HG03064 (cell line): Measurements from ENCODE around the gene CRTC1.

Experiments used
- ATAC-seq: cut with Tn5 transposase; IDR thresholded peaks from one replicate; pipeline ENCODE4 v1.9.1; 2021; ENCODE audit warnings: low read depth; ENCODE audit not compliant: unreplicated experiment

The CRTC1 gene

GRCh38 chr19:18683109-18683957 is at the start of gene CRTC1:
Gene CRTC1, plus strand, starts transcription at chr19:18683680. Its CDS starts 23 bp downstream, at chr19:18683703.
- peak; percentile 53 for ATAC-seq

DNA sequence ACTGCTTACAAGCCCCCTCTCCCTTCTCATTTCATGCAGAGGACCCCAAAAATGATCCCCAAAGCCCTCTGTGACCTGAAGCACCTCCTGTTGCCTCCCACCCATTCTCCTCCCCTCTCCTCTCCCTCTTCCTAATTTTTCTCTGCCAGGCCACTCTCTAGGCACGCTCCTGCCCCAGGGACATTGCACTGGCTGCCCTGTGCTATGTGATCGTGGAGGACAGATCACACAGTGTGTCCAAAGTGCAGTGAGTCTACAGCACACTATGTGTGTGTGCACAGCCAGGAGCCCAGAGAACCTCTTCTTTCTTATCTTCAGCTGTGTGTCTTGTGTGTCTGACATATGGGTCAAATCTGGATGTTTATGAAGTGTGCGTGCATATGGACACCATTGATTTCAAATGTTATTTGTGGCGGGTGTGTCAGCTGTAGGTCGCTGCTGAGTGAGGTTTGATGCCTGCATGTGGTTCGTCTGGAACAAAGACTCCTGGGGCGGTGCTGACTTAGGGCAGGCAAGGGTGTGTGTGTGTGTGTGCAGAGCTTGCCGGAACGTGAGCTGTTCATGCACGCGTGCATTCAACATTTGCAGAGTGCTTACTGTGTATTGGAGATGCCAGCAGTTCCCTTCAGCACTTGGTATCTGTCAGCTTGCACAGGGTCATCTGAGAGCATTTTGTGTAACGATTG is 48.7 kb upstream of the CRTC1 start:
- ATAC-seq: no peak

DNA sequence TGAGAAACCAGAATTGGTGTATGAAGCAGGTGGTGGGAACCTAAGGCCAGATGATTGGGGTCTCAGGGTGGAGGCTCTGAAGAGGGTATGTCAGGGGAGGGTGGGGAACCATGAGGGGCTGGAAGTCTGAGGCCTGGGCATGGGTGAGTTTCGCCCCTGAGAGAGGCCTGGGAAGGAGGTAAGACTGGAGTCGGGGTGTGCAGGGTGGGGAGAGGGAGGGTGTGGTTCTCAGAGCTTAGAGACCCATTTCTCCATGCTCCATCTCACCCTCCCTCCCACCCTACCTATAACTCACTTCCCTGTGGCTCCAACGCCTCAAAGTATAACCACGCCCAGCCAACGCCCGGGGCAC is 47.7 kb upstream of the CRTC1 start:
- no peak for ATAC-seq

- ATAC-seq: peak; percentile 82
Observed at GRCh38 chr19:18636183-18636968, 47.1 kb upstream of the CRTC1 start.

DNA sequence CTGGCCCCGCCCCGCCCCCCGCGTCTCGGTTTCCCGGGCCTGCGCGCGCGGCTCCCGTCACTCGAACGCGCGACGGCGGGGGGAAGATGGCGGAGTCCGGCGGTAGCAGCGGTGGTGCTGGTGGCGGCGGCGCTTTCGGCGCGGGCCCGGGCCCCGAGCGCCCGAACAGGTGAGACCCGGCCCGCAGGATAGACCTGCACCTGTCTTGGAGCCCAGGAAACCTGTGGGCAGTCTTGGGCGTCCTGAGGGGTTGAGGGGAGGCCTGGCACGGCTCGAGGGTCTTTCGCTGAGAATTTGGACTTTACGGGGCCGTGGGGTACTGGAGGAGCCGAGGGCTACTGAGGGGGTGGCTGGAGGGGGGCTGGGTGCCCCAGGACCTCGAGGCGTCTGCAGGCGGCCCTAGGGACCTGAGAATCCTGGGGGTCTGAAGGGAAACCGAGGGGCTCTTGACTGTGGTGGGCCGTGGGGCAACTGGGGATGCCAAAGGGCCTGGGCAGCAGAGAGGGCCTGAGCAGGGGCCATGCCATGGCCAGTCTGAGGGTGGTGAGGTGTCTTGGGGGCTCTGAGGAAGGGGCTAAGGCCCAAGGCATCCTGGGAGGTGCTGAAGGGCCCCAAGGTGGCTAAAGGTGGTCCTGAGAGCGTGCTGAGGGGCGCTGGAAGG is 46.4 kb upstream of the CRTC1 start, which contains the start of gene KLHL26:
Gene KLHL26 (plus strand): TSS at position 60 of the 661 bp plus-strand sequence. CDS start 27 bp downstream, at position 87.
- ATAC-seq: no peak

- no peak for ATAC-seq
Observed at GRCh38 chr19:18637673-18638630, 45.5 kb upstream of the CRTC1 start.

- no peak for ATAC-seq
Observed at GRCh38 chr19:18639706-18640243, 43.7 kb upstream of the CRTC1 start.

- ATAC-seq: no peak
Observed at GRCh38 chr19:18644196-18645034, 39.1 kb upstream of the CRTC1 start.

DNA sequence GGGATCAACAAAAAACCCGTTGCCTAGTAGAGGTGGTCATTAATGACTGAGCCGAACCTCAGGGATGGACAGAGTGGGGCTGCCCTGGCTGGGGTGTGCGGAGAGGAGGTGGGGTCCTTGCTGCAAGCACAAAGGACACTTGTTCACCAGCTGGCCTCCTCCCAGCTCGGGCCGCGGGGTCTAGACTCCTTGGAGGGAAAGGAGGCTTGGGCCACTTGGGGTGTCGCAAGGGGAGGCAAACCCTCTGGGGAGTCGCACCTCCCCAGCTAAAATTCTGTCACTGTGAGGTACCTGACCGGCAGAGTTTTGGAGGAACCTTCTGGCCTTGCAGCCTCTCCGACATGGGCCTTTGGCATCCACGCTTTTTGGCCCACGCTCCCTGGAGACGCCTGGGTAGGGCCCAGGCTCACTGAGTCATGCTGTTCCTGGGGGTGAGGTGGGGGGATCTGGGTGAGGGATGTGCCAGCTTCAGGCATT is 38.4 kb upstream of the CRTC1 start:
- ATAC-seq: no peak

DNA sequence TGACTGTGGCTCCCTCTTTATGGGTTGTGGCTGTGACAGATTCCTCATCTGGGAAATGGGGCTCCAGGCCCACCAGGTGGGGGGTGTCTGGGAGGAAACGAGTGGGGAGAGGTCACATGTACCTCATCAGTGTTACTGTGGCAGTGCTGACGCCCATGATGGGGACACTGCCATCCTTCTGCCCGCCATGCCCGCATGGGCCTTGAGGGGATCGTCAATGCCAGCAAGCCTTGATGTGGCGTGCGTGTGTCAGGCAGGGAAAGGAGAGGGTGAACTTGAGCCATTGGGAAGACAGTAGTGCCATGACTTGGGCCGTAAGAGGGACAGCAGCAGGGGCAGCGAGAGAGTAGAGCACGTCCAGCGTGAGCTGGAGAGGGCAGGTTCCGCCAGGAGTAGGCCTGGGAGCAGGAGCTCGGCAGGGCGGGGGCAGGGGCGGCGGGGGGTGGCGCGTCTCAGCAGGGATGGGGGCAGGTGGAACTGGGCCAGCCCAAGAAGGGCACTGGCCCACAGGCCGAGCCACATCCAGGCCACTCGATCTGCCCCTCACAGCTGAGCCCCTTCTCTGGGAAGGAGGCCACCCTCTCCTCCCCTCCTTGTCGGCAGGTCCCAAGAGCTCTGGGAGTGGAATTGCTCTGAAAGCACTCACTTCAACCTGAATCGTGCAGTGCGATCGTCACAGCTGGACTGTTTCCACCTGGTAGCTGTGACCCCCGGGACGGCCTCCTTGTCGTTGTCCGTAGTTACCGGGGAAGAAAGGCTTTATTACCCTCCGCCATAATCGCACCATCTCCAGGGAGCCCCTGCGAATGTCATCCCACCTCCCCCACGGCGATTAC is 36.7 kb upstream of the CRTC1 start:
- no peak for ATAC-seq

- no peak for ATAC-seq
Observed at GRCh38 chr19:18647371-18647767, 36.1 kb upstream of the CRTC1 start.

DNA sequence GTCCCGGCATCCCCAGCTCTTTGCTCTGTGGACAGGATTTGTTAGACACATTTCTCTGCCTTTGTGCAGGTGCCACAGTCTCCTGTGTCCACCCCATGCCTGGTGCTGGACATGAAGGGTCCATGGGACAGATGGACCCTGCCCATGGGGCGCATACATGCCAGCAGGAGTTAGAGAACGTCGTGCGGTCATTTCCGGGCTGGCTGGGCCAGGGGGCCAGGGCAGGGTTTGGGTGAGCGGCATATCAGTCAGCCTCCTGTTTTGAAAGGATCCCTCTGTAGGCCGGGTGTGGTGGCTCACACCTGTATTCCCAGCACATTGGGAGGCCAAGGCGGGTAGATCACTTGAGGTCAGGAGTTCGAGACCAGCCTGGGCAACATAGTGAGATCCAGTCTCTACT is 35.7 kb upstream of the CRTC1 start:
- ATAC-seq: no peak

- no peak for ATAC-seq
Observed at GRCh38 chr19:18648973-18649315, 34.5 kb upstream of the CRTC1 start.

- no peak for ATAC-seq
Observed at GRCh38 chr19:18649371-18650020, 34.0 kb upstream of the CRTC1 start.

DNA sequence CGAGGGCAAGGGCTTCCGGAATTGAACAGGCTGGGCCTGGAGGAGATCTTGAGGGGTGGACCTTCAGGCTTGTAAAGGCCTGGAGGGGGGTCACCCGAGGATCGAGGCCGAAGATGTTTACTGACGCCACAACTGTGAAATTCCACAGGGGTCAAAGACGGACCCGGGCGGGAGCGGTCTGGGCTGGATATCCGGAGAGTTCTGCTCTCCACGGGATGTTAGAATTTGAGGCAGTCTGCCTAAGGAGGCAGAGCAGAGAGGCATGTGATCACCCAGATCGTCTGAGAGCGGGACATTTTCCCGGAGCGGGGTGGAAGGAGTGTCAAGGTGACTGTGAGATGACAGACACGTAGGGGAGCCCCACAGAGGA is 33.5 kb upstream of the CRTC1 start:
- ATAC-seq: no peak

- no peak for ATAC-seq
Observed at GRCh38 chr19:18650468-18651041, 32.9 kb upstream of the CRTC1 start.

GRCh38 chr19:18651300-18651699 is 32.2 kb upstream of the CRTC1 start:
- ATAC-seq: no peak
